Epithelial cell of esophagus (primary cell): Measurements from ENCODE around the gene ULK4.
A peak's percentile ranks its signal among the peaks of the same experiment; 100 is the strongest.

Source experiments
- DNase-seq: peaks from one replicate; pipeline ENCODE4 v3.0.0; 2010; ENCODE audit warnings: low read depth
- H3K4me3 ChIP-seq: 2 replicates; pipeline ENCODE4 v1.5.1; 2011; ENCODE audit warnings: mild to moderate bottlenecking, low read length, control low read depth
- CTCF ChIP-seq: IDR thresholded peaks from 2 replicates; pipeline ENCODE4 v1.5.1; 2011; ENCODE audit warnings: low read depth, mild to moderate bottlenecking, low read length, control low read depth, inconsistent platforms; ENCODE audit not compliant: insufficient read depth; ENCODE audit errors: missing control alignments

The ULK4 gene

GRCh38 chr3:41836360-41837134 is 125.4 kb downstream of the ULK4 start:
- DNase-seq = peak; percentile 27
- H3K4me3 ChIP-seq = no peak overlapping the region
- no peak for TF ChIP-seq CTCF

- no peak for DNase-seq
- TF ChIP-seq CTCF = no peak
- no peak overlapping the region for H3K4me3 ChIP-seq
These were observed 128.3 kb downstream of the ULK4 start for GRCh38 chr3:41833628-41834027.

- no peak for DNase-seq
- no peak overlapping the region for H3K4me3 ChIP-seq
- TF ChIP-seq CTCF = no peak
These were observed 142.7 kb downstream of the ULK4 start for GRCh38 chr3:41819236-41819635.

- no peak for DNase-seq
- TF ChIP-seq CTCF = no peak
- no peak overlapping the region for H3K4me3 ChIP-seq
These were observed 153.3 kb downstream of the ULK4 start for GRCh38 chr3:41808618-41809017.

- no peak overlapping the region for H3K4me3 ChIP-seq
- DNase-seq = peak; percentile 40
- TF ChIP-seq CTCF = no peak
These were observed 153.8 kb downstream of the ULK4 start for GRCh38 chr3:41808152-41808551.

- no peak for TF ChIP-seq CTCF
- DNase-seq = no peak
- no peak overlapping the region for H3K4me3 ChIP-seq
These were observed 166.9 kb downstream of the ULK4 start for GRCh38 chr3:41794748-41795589.
